ENCODE data around the gene ST3GAL6. TPM values are rescaled to one million over a fixed set of nuclear protein-coding genes. Genes with fewer than 3 reads are reported as not detected.

ST3GAL6 gene
- total RNA-seq, 2 experiments from 2014 or later: 0.25 to 3.0 TPM

- intact Hi-C loops (cut with micrococcal nuclease; ENCODE audit: unreplicated experiment): no loop called here
- Histone ChIP-seq H3K79me2 (ENCODE audit: insufficient read depth, low read depth, low read length) (no peaks in the 10 kb centered on the region), H3K27ac (ENCODE audit: low read depth, low read length, poor library complexity, severe bottlenecking) (no peak overlapping the region), H3K36me3 (ENCODE audit: insufficient read depth, low read length) (no peaks in the 10 kb centered on the region), H3K9me2 (ENCODE audit: insufficient read depth, low read length) (no peaks in the 10 kb centered on the region), H3K4me3 (ENCODE audit: low read depth, low read length, poor library complexity, severe bottlenecking) (no peak overlapping the region), H4K20me1 (ENCODE audit: insufficient read depth, low read length) (no peaks in the 10 kb centered on the region), H3K4me2 (ENCODE audit: low read length) (no peak overlapping the region), H2AFZ (ENCODE audit: low read length) (no peak overlapping the region), H3K9me3 (ENCODE audit: low read length) (no peaks in the 10 kb centered on the region), H3K4me1 (ENCODE audit: insufficient read depth, low read length, poor library complexity, severe bottlenecking) (no peaks in the 10 kb centered on the region)
- ChIA-PET POLR2A (interaction anchor here (0.5 to 0.7 kb wide), 3 partner anchors 11 to 394 kb away, joined by 3 to 7 read pairs (median 3); no protein-coding TSS in a partner anchor), CTCF (ENCODE audit: unreplicated experiment) (no interaction called here)
- no TSS peak for BruUV-seq (replicated peaks)
- no peak for TF ChIP-seq EZH2phosphoT487 (IDR thresholded peaks at IDR 0.05; ENCODE audit: borderline replicate concordance, low read depth, low read length)
- TF ChIP-seq, protein P1, sequence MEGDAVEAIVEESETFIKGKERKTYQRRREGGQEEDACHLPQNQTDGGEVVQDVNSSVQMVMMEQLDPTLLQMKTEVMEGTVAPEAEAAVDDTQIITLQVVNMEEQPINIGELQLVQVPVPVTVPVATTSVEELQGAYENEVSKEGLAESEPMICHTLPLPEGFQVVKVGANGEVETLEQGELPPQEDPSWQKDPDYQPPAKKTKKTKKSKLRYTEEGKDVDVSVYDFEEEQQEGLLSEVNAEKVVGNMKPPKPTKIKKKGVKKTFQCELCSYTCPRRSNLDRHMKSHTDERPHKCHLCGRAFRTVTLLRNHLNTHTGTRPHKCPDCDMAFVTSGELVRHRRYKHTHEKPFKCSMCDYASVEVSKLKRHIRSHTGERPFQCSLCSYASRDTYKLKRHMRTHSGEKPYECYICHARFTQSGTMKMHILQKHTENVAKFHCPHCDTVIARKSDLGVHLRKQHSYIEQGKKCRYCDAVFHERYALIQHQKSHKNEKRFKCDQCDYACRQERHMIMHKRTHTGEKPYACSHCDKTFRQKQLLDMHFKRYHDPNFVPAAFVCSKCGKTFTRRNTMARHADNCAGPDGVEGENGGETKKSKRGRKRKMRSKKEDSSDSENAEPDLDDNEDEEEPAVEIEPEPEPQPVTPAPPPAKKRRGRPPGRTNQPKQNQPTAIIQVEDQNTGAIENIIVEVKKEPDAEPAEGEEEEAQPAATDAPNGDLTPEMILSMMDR (conservative IDR thresholded peaks at IDR 0.05; ENCODE audit: low read length): no peak
- DNase-seq (ENCODE audit: low spot score): no peak
Measured at GRCh38 chr3:98750276-98750919, 12.7 kb upstream of the ST3GAL6 start.

- Histone ChIP-seq H2AFZ (ENCODE audit: low read length) (no peak overlapping the region), H3K4me1 (ENCODE audit: insufficient read depth, low read length, poor library complexity, severe bottlenecking) (no peaks in the 10 kb centered on the region)
Measured at GRCh38 chr3:98754483-98754882, 8.7 kb upstream of the ST3GAL6 start.

DNA sequence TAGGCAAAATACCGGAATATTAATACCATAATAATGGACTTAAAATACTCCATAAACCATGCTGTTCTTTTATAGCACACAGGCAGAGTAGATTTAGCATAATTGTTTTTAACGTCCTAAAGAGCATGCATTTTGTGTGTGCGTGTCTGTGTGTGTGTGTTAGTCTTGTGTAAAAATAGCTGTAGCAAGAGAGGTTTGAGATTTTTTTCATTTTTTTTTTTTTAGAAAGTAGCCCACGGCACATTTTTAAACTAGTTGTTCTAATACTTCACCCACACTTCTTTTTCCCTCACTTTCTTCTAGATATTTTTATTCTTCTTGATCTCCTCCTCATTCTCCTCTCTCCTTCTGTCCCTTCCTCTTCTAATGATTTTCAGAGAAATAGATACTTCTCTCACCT lies 7.5 kb upstream of the ST3GAL6 start:
- Histone ChIP-seq H4K20me1 (ENCODE audit: insufficient read depth, low read length) (no peaks in the 10 kb centered on the region), H2AFZ (ENCODE audit: low read length) (no peak overlapping the region), H3K9me2 (ENCODE audit: insufficient read depth, low read length) (no peaks in the 10 kb centered on the region), H3K4me2 (ENCODE audit: low read length) (no peak overlapping the region), H3K4me3 (ENCODE audit: low read depth, low read length, poor library complexity, severe bottlenecking) (no peak overlapping the region), H3K4me1 (ENCODE audit: insufficient read depth, low read length, poor library complexity, severe bottlenecking) (no peaks in the 10 kb centered on the region), H3K9me3 (ENCODE audit: low read length) (no peaks in the 10 kb centered on the region), H3K79me2 (ENCODE audit: insufficient read depth, low read depth, low read length) (no peaks in the 10 kb centered on the region), H3K36me3 (ENCODE audit: insufficient read depth, low read length) (no peaks in the 10 kb centered on the region), H3K27ac (ENCODE audit: low read depth, low read length, poor library complexity, severe bottlenecking) (no peak overlapping the region)
- DNase-seq (ENCODE audit: low spot score): no peak
- BruUV-seq (replicated peaks): no TSS peak
- intact Hi-C loops (cut with micrococcal nuclease; ENCODE audit: unreplicated experiment): no loop called here
- ChIA-PET CTCF (ENCODE audit: unreplicated experiment) (no interaction called here), POLR2A (interaction anchor here (0.5 to 0.8 kb wide), 3 partner anchors 164 to 747 kb away, joined by 4 to 6 read pairs (median 6); no protein-coding TSS in a partner anchor)
- no peak for TF ChIP-seq EZH2phosphoT487 (IDR thresholded peaks at IDR 0.05; ENCODE audit: borderline replicate concordance, low read depth, low read length)
- TF ChIP-seq, protein P1 (conservative IDR thresholded peaks at IDR 0.05; ENCODE audit: low read length): no peak

More at GRCh38 chr3:98754483-98754882, 8.7 kb upstream of the ST3GAL6 start:
- Histone ChIP-seq H3K9me2 (ENCODE audit: insufficient read depth, low read length) (no peaks in the 10 kb centered on the region), H3K4me2 (ENCODE audit: low read length) (no peak overlapping the region), H3K4me3 (ENCODE audit: low read depth, low read length, poor library complexity, severe bottlenecking) (no peak overlapping the region), H3K27ac (ENCODE audit: low read depth, low read length, poor library complexity, severe bottlenecking) (no peak overlapping the region), H3K79me2 (ENCODE audit: insufficient read depth, low read depth, low read length) (no peaks in the 10 kb centered on the region), H3K9me3 (ENCODE audit: low read length) (no peaks in the 10 kb centered on the region), H3K36me3 (ENCODE audit: insufficient read depth, low read length) (no peaks in the 10 kb centered on the region), H4K20me1 (ENCODE audit: insufficient read depth, low read length) (no peaks in the 10 kb centered on the region)
- POLR2A ChIA-PET: no interaction called here
- TF ChIP-seq, protein P1 (conservative IDR thresholded peaks at IDR 0.05; ENCODE audit: low read length): no peak
- no peak for TF ChIP-seq EZH2phosphoT487 (IDR thresholded peaks at IDR 0.05; ENCODE audit: borderline replicate concordance, low read depth, low read length)
- intact Hi-C loops (cut with micrococcal nuclease; ENCODE audit: unreplicated experiment): no loop called here
- CTCF ChIA-PET (ENCODE audit: unreplicated experiment): no interaction called here
- DNase-seq (ENCODE audit: low spot score): no peak
- BruUV-seq (replicated peaks): no TSS peak

Data from OCI-LY7 (cell line).